B cell (primary cell): Measurements from ENCODE around the gene SPACA6. TPM values are rescaled to one million over a fixed set of nuclear protein-coding genes. Genes with fewer than 3 reads are reported as not detected.

Experiments used
- ATAC-seq: fragments of 200-7000 bp; cut with Tn5 transposase; one replicate; pipeline ENCODE4 v1.10.0; 2021; ENCODE audit warnings: low read depth, mild to moderate bottlenecking, moderate number of reproducible peaks, moderate library complexity
- CTCF ChIA-PET: fragments of 350-600 bp; sonication (Branson Sonifier 250); formaldehyde crosslinking; loops from one replicate; lab custom pipeline; 2021; ENCODE audit warnings: antibody characterized with exemption, inconsistent platforms; lab: Charles Lee
- POLR2A ChIA-PET: fragments of 350-600 bp; sonication (Branson Sonifier 250); formaldehyde crosslinking; loops from one replicate; lab custom pipeline; 2021; ENCODE audit warnings: antibody characterized with exemption; lab: Charles Lee
- DNase-seq: peaks from one replicate; pipeline ENCODE4 v3.0.0; 2013
- H2AFZ ChIP-seq: 2 replicates; pipeline ENCODE4 v1.6.1; 2012; ENCODE audit warnings: mild to moderate bottlenecking, low read depth, low read length; ENCODE audit not compliant: insufficient read depth, poor library complexity, severe bottlenecking
- H3K27ac ChIP-seq, 2 donors: 1 replicate in 1 of 2; 2 replicates in 1 of 2; pipeline ENCODE4 v1.5.1; 2012 to 2013; ENCODE audit warnings: low read length in 2 of 2, mild to moderate bottlenecking in 2 of 2, moderate library complexity in 1 of 2
- H3K27me3 ChIP-seq, 4 experiments: fragments of 200-600 bp in 1 of 4; sonication (generic) in 1 of 4; replicated peaks in 1 of 4; 1 replicate in 2 of 4; 2 replicates in 2 of 4; pipeline versions ENCODE4 v1.6.1 to v1.7.0; 2013 to 2016; ENCODE audit warnings: low read length in 3 of 4, mild to moderate bottlenecking in 2 of 4, mixed read lengths in 1 of 4, moderate library complexity in 1 of 4; ENCODE audit not compliant: insufficient read depth in 4 of 4, control insufficient read depth in 3 of 4; ENCODE audit errors: control extremely low read depth in 1 of 4
- H3K36me3 ChIP-seq, 2 experiments: replicated peaks in 1 of 2; 1 replicate in 1 of 2; 2 replicates in 1 of 2; pipeline versions ENCODE4 v1.6.1 to v1.7.1; 2013; ENCODE audit warnings: low read length in 1 of 2; ENCODE audit not compliant: insufficient read depth in 2 of 2, control insufficient read depth in 1 of 2; ENCODE audit errors: control extremely low read depth in 1 of 2, extremely low read depth in 1 of 2
- H3K4me1 ChIP-seq, 2 donors: fragments of 200-600 bp in 1 of 2; sonication (generic) in 1 of 2; 1 replicate in 1 of 2; 2 replicates in 1 of 2; pipeline versions ENCODE4 v1.5.1 to v1.6.1; 2013 to 2017; ENCODE audit warnings: low read length in 2 of 2; ENCODE audit not compliant: control insufficient read depth in 2 of 2, insufficient read depth in 2 of 2
- H3K4me2 ChIP-seq: replicated peaks from 2 replicates; pipeline ENCODE3; 2012; ENCODE audit warnings: mild to moderate bottlenecking, low read depth, low read length; ENCODE audit not compliant: poor library complexity, severe bottlenecking
- H3K4me3 ChIP-seq, 5 experiments: fragments of 200-600 bp in 1 of 5; sonication (generic) in 1 of 5; 1 replicate in 3 of 5; 2 replicates in 2 of 5; pipeline versions ENCODE4 v1.5.1 to v1.7.0; 2011 to 2016; ENCODE audit warnings: low read length in 4 of 5, mild to moderate bottlenecking in 4 of 5, low read depth in 2 of 5, control low read depth in 1 of 5, moderate library complexity in 1 of 5; ENCODE audit not compliant: insufficient read depth in 1 of 5; ENCODE audit errors: control extremely low read depth in 1 of 5, extremely low read depth in 1 of 5
- H3K79me2 ChIP-seq: fragments of 200-600 bp; sonication (generic); one replicate; pipeline ENCODE4 v1.6.0; 2016; ENCODE audit warnings: low read length; ENCODE audit not compliant: control insufficient read depth, insufficient read depth
- H3K9ac ChIP-seq: fragments of 200-600 bp; sonication (generic); 2 replicates; pipeline ENCODE4 v1.6.1; 2017; ENCODE audit warnings: mild to moderate bottlenecking, low read length, moderate library complexity
- H3K9me3 ChIP-seq, 3 donors: one replicate each; pipeline versions ENCODE4 v1.6.1 to v1.7.1; 2013; ENCODE audit warnings: low read length in 2 of 3; ENCODE audit not compliant: control insufficient read depth in 2 of 3, insufficient read depth in 1 of 3; ENCODE audit errors: control extremely low read depth in 1 of 3
- H4K20me1 ChIP-seq: 2 replicates; pipeline ENCODE4 v1.6.0; 2012; ENCODE audit warnings: mild to moderate bottlenecking, low read length; ENCODE audit not compliant: insufficient read depth, control insufficient read depth, poor library complexity, severe bottlenecking
- H3K27ac Mint-ChIP-seq: one replicate; pipeline ENCODE4 v1.8.0; 2021; ENCODE audit warnings: mixed read lengths
- H3K27me3 Mint-ChIP-seq: one replicate; pipeline ENCODE4 v1.8.0; 2021; ENCODE audit warnings: mixed read lengths
- H3K4me1 Mint-ChIP-seq: one replicate; pipeline ENCODE4 v1.8.0; 2021; ENCODE audit warnings: mixed read lengths
- H3K4me3 Mint-ChIP-seq: one replicate; pipeline ENCODE4 v1.8.0; 2021; ENCODE audit warnings: mixed read lengths
- H3K9me3 Mint-ChIP-seq: one replicate; pipeline ENCODE4 v1.8.0; 2022; ENCODE audit warnings: mixed read lengths; ENCODE audit not compliant: insufficient read depth
- CTCF ChIP-seq: fragments of 200-600 bp; IDR thresholded peaks from one replicate; pipeline ENCODE4 v1.8.0; 2022; ENCODE audit warnings: antibody characterized with exemption, mild to moderate bottlenecking
- EZH2 ChIP-seq: IDR thresholded peaks from 2 replicates; pipeline ENCODE4 v1.6.1; 2012; ENCODE audit warnings: borderline replicate concordance, low read depth, mild to moderate bottlenecking, moderate library complexity, low read length; ENCODE audit not compliant: insufficient read depth, poor library complexity, severe bottlenecking
- WGBS: methylation state at CpG from one replicate; pipeline ENCODE4 v1.1.5; 2013; ENCODE audit warnings: missing lambda C conversion rate; ENCODE audit not compliant: insufficient coverage; 5-methylcytosine and 5-hydroxymethylcytosine counted together
- intact Hi-C: fragments of 100-400 bp; cut with micrococcal nuclease; formaldehyde crosslinking; loops from one replicate; pipeline ENCODE4 v1.10.0; 2022
- polyA plus RNA-seq: library from polyadenylated mRNA; depleted of rRNA; stranded (reverse); fragments of >200 nt; gene quantifications from 2 replicates; pipeline ENCODE4 v1.2.3, GENCODE V29; 2012
- small RNA-seq: library from RNA; depleted of rRNA; stranded (forward); fragments of <200 nt; gene quantifications from one replicate; pipeline ENCODE3, GENCODE V24; 2012; ENCODE audit warnings: low replicate concordance, low read depth; ENCODE audit not compliant: insufficient read length
- total RNA-seq, 2 donors: library from RNA; stranded (reverse); fragments of 120-200 nt in 1 of 2; gene quantifications; 1 replicate in 1 of 2; 2 replicates in 1 of 2; pipeline versions ENCODE4 v1.2.3 to v1.2.4, GENCODE V29; 2013 to 2022

SPACA6 gene
- total and polyA plus RNA-seq, 2 donors (not counting 1 experiment from before 2014, with no cell fraction given), result 3.3 to 4.0 TPM

- intact Hi-C loops, result no loop called here
- Histone ChIP-seq H3K36me3 (no peaks in the 10 kb centered on the region), H4K20me1 (no peaks in the 10 kb centered on the region), H2AFZ (no peak overlapping the region), H3K9me3 (peaks cover 0 to 6% (median 1%) of the 10 kb centered on the region in 3 donors), H3K9ac (no peak overlapping the region), H3K4me2 (no peak overlapping the region), H3K27me3 (peaks cover 0 to 4% (median 0%) of the 10 kb centered on the region in 4 experiments), H3K27ac (no peak overlapping the region), H3K79me2 (no peaks in the 10 kb centered on the region), H3K4me1 (peaks cover 0 to 5% of the 10 kb centered on the region in 2 donors), H3K4me3 (no peak overlapping the region)
- Mint-ChIP-seq H3K9me3 (peaks cover 3% of the 10 kb centered on the region), H3K27ac (no peak overlapping the region), H3K4me1 (peaks cover 14% of the 10 kb centered on the region), H3K27me3 (peaks cover 12% of the 10 kb centered on the region), H3K4me3 (no peak overlapping the region)
- 91% methylated on average over 6 of the region's 6 CpGs for WGBS
- TF ChIP-seq CTCF, result no peak
- no peak for TF ChIP-seq EZH2
- ChIA-PET POLR2A (no interaction called here), CTCF (no interaction called here)
- no peak for ATAC-seq
- no peak for DNase-seq
These were observed 61.0 kb downstream of the SPACA6 start for GRCh38 chr19:51754109-51754508.

GRCh38 chr19:51754770-51755169, 61.6 kb downstream of the SPACA6 start:
- 61% methylated on average over 3 of the region's 4 CpGs for WGBS
- H3K27me3 ChIP-seq, result peaks cover 0 to 4% (median 0%) of the 10 kb centered on the region in 4 experiments
- TF ChIP-seq CTCF, result no peak
- TF ChIP-seq EZH2, result no peak
- peaks cover 14% of the 10 kb centered on the region for H3K4me1 Mint-ChIP-seq
- no peak for ATAC-seq
- no peak overlapping the region for H3K4me3 ChIP-seq
- no peaks in the 10 kb centered on the region for H3K36me3 ChIP-seq
- intact Hi-C loops, result no loop called here
- no peak overlapping the region for H2AFZ ChIP-seq
- H3K4me2 ChIP-seq, result no peak overlapping the region
- no peak overlapping the region for H3K27ac ChIP-seq
- no peaks in the 10 kb centered on the region for H4K20me1 ChIP-seq
- H3K27ac Mint-ChIP-seq, result no peak overlapping the region
- POLR2A ChIA-PET, result no interaction called here
- H3K27me3 Mint-ChIP-seq, result peaks cover 15% of the 10 kb centered on the region
- H3K4me1 ChIP-seq, result peaks cover 0 to 5% of the 10 kb centered on the region in 2 donors
- no peak overlapping the region for H3K9ac ChIP-seq
- DNase-seq, result no peak
- H3K9me3 Mint-ChIP-seq, result peaks cover 6% of the 10 kb centered on the region
- H3K4me3 Mint-ChIP-seq, result no peak overlapping the region
- peaks cover 0 to 6% (median 1%) of the 10 kb centered on the region in 3 donors for H3K9me3 ChIP-seq
- CTCF ChIA-PET, result no interaction called here
- H3K79me2 ChIP-seq, result no peaks in the 10 kb centered on the region

Small RNA genes within 50 kb of the gene (small RNA-seq; reads per million reads assigned to genes)
- not detected for gene AC018755.2
- gene MIR125A, result not detected
- not detected for gene MIR99B
- not detected for gene MIRLET7E

Other genes starting within 250 kb of the SPACA6 start
- not detected in 2 replicates for gene SIGLEC8, start 234.9 kb upstream of the SPACA6 start, total RNA-seq
- gene SIGLEC8, start 234.9 kb upstream of the SPACA6 start, polyA plus RNA-seq, result not detected in 2 replicates
- gene CEACAM18, start 214.8 kb upstream of the SPACA6 start, total RNA-seq, result not detected in 2 replicates
- gene CEACAM18, start 214.8 kb upstream of the SPACA6 start, polyA plus RNA-seq, result not detected in 2 replicates
- gene SIGLEC12, start 191.5 kb upstream of the SPACA6 start, total RNA-seq, result not detected in 2 replicates
- gene SIGLEC12, start 191.5 kb upstream of the SPACA6 start, polyA plus RNA-seq, result 0.12 and 0.24 TPM in 2 replicates
- gene SIGLEC6, start 161.7 kb upstream of the SPACA6 start, total RNA-seq, result 21.2 and 28.9 TPM in 2 replicates
- 12.3 and 35.4 TPM in 2 replicates for gene SIGLEC6, start 161.7 kb upstream of the SPACA6 start, polyA plus RNA-seq
- gene ZNF175, start 122.0 kb upstream of the SPACA6 start, total RNA-seq, result 31.3 and 33.0 TPM in 2 replicates
- gene ZNF175, start 122.0 kb upstream of the SPACA6 start, polyA plus RNA-seq, result 3.2 and 4.6 TPM in 2 replicates
- gene SIGLEC5, start 62.9 kb upstream of the SPACA6 start, total RNA-seq, result 0.84 and 2.1 TPM in 2 replicates
- gene SIGLEC5, start 62.9 kb upstream of the SPACA6 start, polyA plus RNA-seq, result 0.12 TPM in 1 of 2 replicates, not detected in the other
- 9.2 and 11.2 TPM in 2 replicates for gene SIGLEC14, start 46.5 kb upstream of the SPACA6 start, total RNA-seq
- gene SIGLEC14, start 46.5 kb upstream of the SPACA6 start, polyA plus RNA-seq, result 0.29 and 30.0 TPM in 2 replicates
- gene HAS1, start 30.7 kb downstream of the SPACA6 start, total RNA-seq, result not detected in 2 replicates
- not detected in 2 replicates for gene HAS1, start 30.7 kb downstream of the SPACA6 start, polyA plus RNA-seq
- gene FPR1, start 58.5 kb downstream of the SPACA6 start, total RNA-seq, result 0.17 TPM in 1 of 2 replicates, not detected in the other
- gene FPR1, start 58.5 kb downstream of the SPACA6 start, polyA plus RNA-seq, result 0.78 and 1.1 TPM in 2 replicates
- gene FPR2, start 67.8 kb downstream of the SPACA6 start, total RNA-seq, result not detected in 2 replicates
- gene FPR2, start 67.8 kb downstream of the SPACA6 start, polyA plus RNA-seq, result 0.04 TPM in 1 of 2 replicates, not detected in the other
- 0.44 and 0.51 TPM in 2 replicates for gene FPR3, start 101.8 kb downstream of the SPACA6 start, total RNA-seq
- gene FPR3, start 101.8 kb downstream of the SPACA6 start, polyA plus RNA-seq, result not detected in 2 replicates
- 26.0 and 27.9 TPM in 2 replicates for gene ZNF577, start 194.6 kb downstream of the SPACA6 start, total RNA-seq
- 12.8 and 15.9 TPM in 2 replicates for gene ZNF577, start 194.6 kb downstream of the SPACA6 start, polyA plus RNA-seq
- 35.7 and 36.3 TPM in 2 replicates for gene ZNF649, start 211.7 kb downstream of the SPACA6 start, total RNA-seq
- 3.8 and 4.1 TPM in 2 replicates for gene ZNF649, start 211.7 kb downstream of the SPACA6 start, polyA plus RNA-seq
- 7.0 and 11.2 TPM in 2 replicates for gene ZNF613, start 234.1 kb downstream of the SPACA6 start, total RNA-seq
- 0.91 and 3.0 TPM in 2 replicates for gene ZNF613, start 234.1 kb downstream of the SPACA6 start, polyA plus RNA-seq